Measurements from ENCODE around the gene LENG8. TPM values are rescaled to one million over a fixed set of nuclear protein-coding genes. Genes with fewer than 3 reads are reported as not detected.
"Not testable (repeated sequence)": the region's sequence is repeated elsewhere in the genome, so short reads cannot be mapped to it uniquely, and the experiment has no call there.

The LENG8 gene
- total RNA-seq, 2 experiments from 2014 or later, result 610 to 639 TPM

DNA sequence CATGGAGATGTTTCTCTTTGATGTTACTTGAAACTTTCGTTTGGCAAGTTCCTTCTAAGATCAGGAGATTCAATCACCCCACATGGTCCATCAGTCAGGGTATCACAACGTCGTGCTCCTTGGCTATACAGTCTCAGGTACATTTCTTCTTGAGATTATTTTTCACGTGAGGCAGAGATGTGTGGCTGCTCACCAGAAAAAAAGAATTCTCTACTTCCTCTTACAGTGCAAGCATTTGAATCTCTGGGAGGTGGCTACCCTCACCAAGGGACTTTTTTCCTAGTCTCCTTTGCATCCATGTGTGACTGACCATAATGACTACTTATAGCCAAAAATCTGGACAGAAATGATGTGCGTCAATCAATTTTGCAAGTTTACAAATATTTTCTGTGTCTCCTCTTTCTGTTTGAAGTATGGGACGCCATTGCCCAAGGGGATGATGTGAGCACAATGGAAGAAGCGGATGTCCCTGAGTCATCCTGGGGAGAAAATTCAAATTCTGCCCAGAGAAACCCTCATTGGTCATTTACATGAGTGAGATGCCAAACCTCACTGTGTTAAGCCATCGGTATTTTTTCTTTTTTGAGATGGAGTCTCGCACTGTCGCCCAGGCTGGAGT, 45.1 kb downstream of the LENG8 start:
- Histone ChIP-seq H3K9me3 (ENCODE audit: control insufficient read depth in 1 of 2, insufficient read depth in 1 of 2, low read length in 2 of 2) (no peaks in the 10 kb centered on the region), H3K4me3 (ENCODE audit: low read length) (no peak overlapping the region), H3K27ac (ENCODE audit: low read depth in 1 of 2, low read length in 2 of 2) (no peak overlapping the region), H3K4me1 (ENCODE audit: insufficient read depth, low read length) (peaks cover 14% of the 10 kb centered on the region), H3K27me3 (ENCODE audit: control insufficient read depth in 1 of 2, insufficient read depth in 2 of 2, low read length in 2 of 2) (peaks cover under 1 to 6% of the 10 kb centered on the region in 2 experiments), H3K36me3 (ENCODE audit: insufficient read depth, low read length) (no peaks in the 10 kb centered on the region)
- peaks cover 22% of the 10 kb centered on the region for H3K4me1 Mint-ChIP-seq (ENCODE audit: low read depth)
- no peak for ATAC-seq (ENCODE audit: poor library complexity)
- no peaks in the 10 kb centered on the region for H3K9me3 Mint-ChIP-seq
- POLR2A ChIA-PET, result no interaction called here
- CTCF ChIA-PET, result no interaction called here
- intact Hi-C loops (cut with DNase I, micrococcal nuclease), result no loop called here
- no peak for TF ChIP-seq CTCF (IDR thresholded peaks at IDR 0.05)
- H3K4me3 Mint-ChIP-seq, result no peak overlapping the region
- no peak for DNase-seq
- peaks cover 25% of the 10 kb centered on the region for H3K27me3 Mint-ChIP-seq
- no peak overlapping the region for H3K27ac Mint-ChIP-seq
- no peaks in the 10 kb centered on the region for H3K36me3 Mint-ChIP-seq (ENCODE audit: low read depth)

DNA sequence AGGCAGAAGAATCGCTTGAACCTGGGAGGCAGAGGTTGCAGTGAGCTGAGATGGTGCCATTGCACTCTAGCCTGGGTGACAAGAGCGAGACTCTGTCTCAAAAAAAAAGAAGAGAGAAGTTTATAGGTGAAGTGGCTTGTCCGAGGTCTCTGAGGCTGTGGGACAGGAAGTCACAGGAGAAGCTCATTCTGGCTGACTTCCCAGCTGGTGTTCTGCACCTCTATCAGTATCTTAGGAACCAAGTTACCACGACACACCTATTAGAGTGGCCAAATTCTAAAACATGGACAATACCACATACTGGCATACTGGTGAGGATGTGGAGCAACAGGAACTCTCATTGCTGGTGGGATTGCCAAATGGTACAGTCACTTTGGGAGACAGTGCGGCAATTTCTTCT, 46.3 kb downstream of the LENG8 start:
- H3K36me3 ChIP-seq (ENCODE audit: insufficient read depth, low read length); POLR2A ChIA-PET; H3K9me3 Mint-ChIP-seq; H3K4me3 ChIP-seq (ENCODE audit: low read length); CTCF ChIA-PET; H3K9me3 ChIP-seq (ENCODE audit: control insufficient read depth in 1 of 2, insufficient read depth in 1 of 2, low read length in 2 of 2); DNase-seq; intact Hi-C loops (cut with DNase I, micrococcal nuclease); H3K27me3 ChIP-seq (ENCODE audit: control insufficient read depth in 1 of 2, insufficient read depth in 2 of 2, low read length in 2 of 2); H3K4me3 Mint-ChIP-seq; ATAC-seq (ENCODE audit: poor library complexity); H3K27ac ChIP-seq (ENCODE audit: low read depth in 1 of 2, low read length in 2 of 2); H3K27ac Mint-ChIP-seq; H3K36me3 Mint-ChIP-seq (ENCODE audit: low read depth): not testable (repeated sequence)
- H3K4me1 Mint-ChIP-seq (ENCODE audit: low read depth), result peaks cover 27% of the 10 kb centered on the region
- peaks cover 14% of the 10 kb centered on the region for H3K4me1 ChIP-seq (ENCODE audit: insufficient read depth, low read length)
- H3K27me3 Mint-ChIP-seq, result peaks cover 29% of the 10 kb centered on the region

DNA sequence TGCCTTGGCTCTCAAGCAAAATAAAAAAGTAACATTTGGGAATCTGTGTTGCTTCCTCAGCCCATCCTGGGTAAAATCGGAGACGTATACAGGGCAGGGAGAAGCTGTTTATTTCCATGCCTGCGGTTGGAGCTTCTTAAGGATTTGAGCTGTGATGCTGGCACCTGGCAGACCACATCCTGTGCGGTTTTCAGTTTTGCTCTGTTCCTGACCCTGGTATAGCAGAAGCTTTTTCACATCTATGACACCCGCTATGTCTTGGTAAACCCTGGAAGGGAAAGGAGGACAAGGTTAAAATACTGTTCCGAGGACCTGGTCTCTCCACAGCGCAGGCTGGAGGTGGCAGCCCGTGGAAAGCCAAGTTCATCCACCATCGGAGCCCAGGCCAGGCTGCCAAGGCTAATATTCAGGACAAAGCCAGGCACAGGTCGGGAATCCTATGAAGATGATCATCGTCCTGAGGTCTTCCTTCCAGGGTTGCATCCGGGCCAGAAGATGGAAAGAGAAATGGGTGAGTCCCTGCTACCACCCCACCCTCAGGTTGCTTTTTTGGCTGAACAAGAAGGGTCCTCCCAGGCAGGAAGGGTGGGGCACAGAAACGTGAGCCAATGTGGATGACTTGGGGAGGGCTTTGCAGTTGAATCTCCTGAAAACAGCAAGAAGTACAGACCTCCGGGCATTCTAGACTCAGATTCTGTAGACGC, 48.9 kb downstream of the LENG8 start:
- H3K27me3 Mint-ChIP-seq, result peaks cover 42% of the 10 kb centered on the region

DNA sequence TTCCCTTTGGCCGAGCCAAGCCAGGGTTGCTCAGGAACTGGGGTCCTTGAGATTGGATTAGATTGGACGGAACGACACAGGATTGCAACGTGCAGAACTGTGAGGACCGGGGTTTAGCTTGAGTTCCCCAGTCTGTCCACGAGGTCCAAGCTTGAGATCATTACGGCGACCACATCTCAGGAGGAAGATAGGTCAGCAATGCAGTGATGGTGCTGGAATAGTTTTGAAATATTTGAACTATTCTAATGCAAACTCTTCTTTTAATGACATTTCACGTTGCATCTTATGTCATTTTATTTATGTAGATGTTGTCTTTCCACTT, 49.4 kb downstream of the LENG8 start:
- DNase-seq; H3K27me3 ChIP-seq (ENCODE audit: control insufficient read depth in 1 of 2, insufficient read depth in 2 of 2, low read length in 2 of 2); H3K36me3 ChIP-seq (ENCODE audit: insufficient read depth, low read length); H3K9me3 Mint-ChIP-seq; H3K27ac Mint-ChIP-seq; H3K9me3 ChIP-seq (ENCODE audit: control insufficient read depth in 1 of 2, insufficient read depth in 1 of 2, low read length in 2 of 2); H3K4me3 Mint-ChIP-seq; intact Hi-C loops (cut with DNase I, micrococcal nuclease); ATAC-seq (ENCODE audit: poor library complexity); H3K36me3 Mint-ChIP-seq (ENCODE audit: low read depth); H3K27ac ChIP-seq (ENCODE audit: low read depth in 1 of 2, low read length in 2 of 2); CTCF ChIA-PET; POLR2A ChIA-PET: not testable (repeated sequence)
- peaks cover 15% of the 10 kb centered on the region for H3K4me1 ChIP-seq (ENCODE audit: insufficient read depth, low read length)
- H3K4me3 ChIP-seq (ENCODE audit: low read length), result peak overlapping the region; percentile 31
- Mint-ChIP-seq H3K27me3 (peaks cover 42% of the 10 kb centered on the region), H3K4me1 (ENCODE audit: low read depth) (peaks cover 34% of the 10 kb centered on the region)

More for the DNA sequence above, 48.9 kb downstream of the LENG8 start:
- intact Hi-C loops (cut with DNase I, micrococcal nuclease); H3K9me3 ChIP-seq (ENCODE audit: control insufficient read depth in 1 of 2, insufficient read depth in 1 of 2, low read length in 2 of 2); H3K27ac ChIP-seq (ENCODE audit: low read depth in 1 of 2, low read length in 2 of 2); H3K9me3 Mint-ChIP-seq; H3K36me3 Mint-ChIP-seq (ENCODE audit: low read depth); POLR2A ChIA-PET; H3K27me3 ChIP-seq (ENCODE audit: control insufficient read depth in 1 of 2, insufficient read depth in 2 of 2, low read length in 2 of 2); H3K36me3 ChIP-seq (ENCODE audit: insufficient read depth, low read length); H3K27ac Mint-ChIP-seq; CTCF ChIA-PET: not testable (repeated sequence)
- peak in 2 of 14 experiments; percentile 15 to 60 for DNase-seq
- H3K4me1 ChIP-seq (ENCODE audit: insufficient read depth, low read length), result peaks cover 15% of the 10 kb centered on the region
- H3K4me3 Mint-ChIP-seq, result peak overlapping the region; percentile 51
- peak; percentile 72 for ATAC-seq (ENCODE audit: poor library complexity)
- H3K4me1 Mint-ChIP-seq (ENCODE audit: low read depth), result peaks cover 34% of the 10 kb centered on the region
- peak overlapping the region; percentile 31 for H3K4me3 ChIP-seq (ENCODE audit: low read length)

Measured in CD4-positive, alpha-beta T cell (primary cell).